Neural crest cell (in vitro differentiated cells): ENCODE data around the gene CCR5. TPM values are rescaled to one million over a fixed set of nuclear protein-coding genes. Genes with fewer than 3 reads are reported as not detected.

ENCODE experiments used
- DNase-seq: peaks from one replicate; pipeline ENCODE4 v3.0.0; 2021; ENCODE audit warnings: low read depth, mixed read lengths, low spot score
- H3K27ac Mint-ChIP-seq: one replicate; pipeline ENCODE4 v1.8.0; 2021; ENCODE audit warnings: mild to moderate bottlenecking, mixed read lengths; ENCODE audit not compliant: unreplicated experiment
- H3K27me3 Mint-ChIP-seq: 2 replicates; pipeline ENCODE4 v1.8.0; 2021; ENCODE audit warnings: low read depth, mild to moderate bottlenecking, mixed read lengths
- H3K36me3 Mint-ChIP-seq: 2 replicates; pipeline ENCODE4 v1.8.0; 2021; ENCODE audit warnings: low read depth, mild to moderate bottlenecking, mixed read lengths
- H3K4me1 Mint-ChIP-seq: 2 replicates; pipeline ENCODE4 v1.8.0; 2021; ENCODE audit warnings: mixed read lengths
- H3K4me3 Mint-ChIP-seq: one replicate; pipeline ENCODE4 v1.8.0; 2021; ENCODE audit warnings: mild to moderate bottlenecking, mixed read lengths
- H3K9me3 Mint-ChIP-seq: 2 replicates; pipeline ENCODE4 v1.8.0; 2021; ENCODE audit warnings: mixed read lengths
- CTCF ChIP-seq: fragments of 200-600 bp; sonication (generic); conservative IDR thresholded peaks from 2 replicates; pipeline ENCODE4 v1.5.0; 2021; ENCODE audit warnings: antibody characterized with exemption, mild to moderate bottlenecking
- total RNA-seq: library from RNA; stranded (reverse); gene quantifications from 2 replicates; pipeline ENCODE4 v1.2.1, GENCODE V29; 2021

The CCR5 gene
- total RNA-seq, 1 donor from 2014 or later = not detected

DNA sequence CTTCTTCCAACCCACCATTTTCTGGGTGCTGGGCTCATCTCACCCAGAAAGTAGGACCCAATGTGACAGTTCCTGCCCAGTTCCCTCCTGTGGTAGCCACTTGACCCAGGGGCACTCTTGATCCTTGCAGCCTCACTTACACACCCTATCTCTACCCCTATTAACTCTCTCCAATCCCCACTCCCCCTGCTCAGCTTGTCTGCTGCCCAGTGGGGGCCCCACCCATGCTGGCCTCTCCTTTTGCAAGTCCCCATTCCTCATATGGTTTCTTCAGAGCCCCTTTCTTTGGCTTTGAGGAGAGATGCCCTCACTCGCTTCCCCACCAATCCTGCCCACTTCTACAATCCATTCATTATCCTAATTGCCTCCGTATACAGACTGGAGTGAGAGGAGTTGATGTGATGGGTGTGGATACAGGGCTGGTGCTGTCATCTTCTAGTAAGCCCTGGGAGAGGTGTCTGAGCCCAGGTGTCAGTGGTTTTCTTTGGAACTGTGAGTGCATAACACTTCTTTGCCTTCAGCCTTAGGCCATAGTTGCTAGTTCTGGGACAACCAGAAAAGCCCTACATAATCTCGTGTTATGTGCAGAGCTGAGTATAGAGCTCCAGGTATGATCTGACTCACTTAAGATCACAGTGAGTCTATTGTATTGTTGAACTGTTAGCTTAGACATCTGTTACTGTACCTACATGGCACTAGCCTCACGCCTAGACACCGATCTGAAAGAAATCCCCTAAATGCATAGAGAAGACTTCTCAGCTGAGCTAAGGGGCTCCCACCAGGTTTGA, 4.8 kb upstream of the CCR5 start:
- peaks cover 23% of the 10 kb centered on the region for H3K27me3 Mint-ChIP-seq
- H3K9me3 Mint-ChIP-seq = no peaks in the 10 kb centered on the region
- H3K4me3 Mint-ChIP-seq = no peak overlapping the region
- no peak for TF ChIP-seq CTCF
- no peak overlapping the region for H3K27ac Mint-ChIP-seq
- DNase-seq = no peak
- H3K4me1 Mint-ChIP-seq = no peaks in the 10 kb centered on the region
- H3K36me3 Mint-ChIP-seq = no peaks in the 10 kb centered on the region

GRCh38 chr3:46367811-46368210, 2.9 kb upstream of the CCR5 start:
- no peaks in the 10 kb centered on the region for H3K4me1 Mint-ChIP-seq
- no peak overlapping the region for H3K4me3 Mint-ChIP-seq
- H3K9me3 Mint-ChIP-seq = no peaks in the 10 kb centered on the region
- no peaks in the 10 kb centered on the region for H3K36me3 Mint-ChIP-seq
- peaks cover 29% of the 10 kb centered on the region for H3K27me3 Mint-ChIP-seq
- no peak overlapping the region for H3K27ac Mint-ChIP-seq
- no peak for DNase-seq
- TF ChIP-seq CTCF = no peak

DNA sequence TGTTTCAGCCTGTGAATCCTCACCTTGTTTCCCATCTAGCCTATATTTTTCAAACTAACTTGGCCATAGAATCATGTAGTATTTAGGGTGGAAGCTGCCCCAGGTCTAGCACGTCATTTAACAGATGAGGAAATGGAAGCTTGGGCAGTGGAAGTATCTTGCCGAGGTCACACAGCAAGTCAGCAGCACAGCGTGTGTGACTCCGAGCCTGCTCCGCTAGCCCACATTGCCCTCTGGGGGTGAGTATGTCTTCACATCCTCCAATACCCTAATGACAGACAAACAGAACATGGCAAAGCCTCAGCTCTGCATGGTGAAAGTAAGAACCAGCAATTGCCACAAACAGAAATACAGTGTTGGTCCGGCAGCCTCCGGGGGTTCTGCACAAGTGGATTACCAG, 2.2 kb upstream of the CCR5 start:
- no peak for DNase-seq
- Mint-ChIP-seq H3K36me3 (no peaks in the 10 kb centered on the region), H3K27ac (no peak overlapping the region), H3K27me3 (peaks cover 36% of the 10 kb centered on the region), H3K4me3 (no peak overlapping the region), H3K4me1 (no peaks in the 10 kb centered on the region), H3K9me3 (no peaks in the 10 kb centered on the region)
- TF ChIP-seq CTCF = peak; percentile 23

DNA sequence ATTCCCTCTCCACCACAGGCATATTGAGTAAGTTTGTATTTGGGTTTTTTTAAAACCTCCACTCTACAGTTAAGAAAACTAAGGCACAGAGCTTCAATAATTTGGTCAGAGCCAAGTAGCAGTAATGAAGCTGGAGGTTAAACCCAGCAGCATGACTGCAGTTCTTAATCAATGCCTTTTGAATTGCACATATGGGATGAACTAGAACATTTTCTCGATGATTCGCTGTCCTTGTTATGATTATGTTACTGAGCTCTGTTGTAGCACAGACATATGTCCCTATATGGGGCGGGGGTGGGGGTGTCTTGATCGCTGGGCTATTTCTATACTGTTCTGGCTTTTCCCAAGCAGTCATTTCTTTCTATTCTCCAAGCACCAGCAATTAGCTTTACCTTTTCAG, 1.6 kb upstream of the CCR5 start:
- Mint-ChIP-seq H3K27me3 (peaks cover 39% of the 10 kb centered on the region), H3K4me1 (no peaks in the 10 kb centered on the region), H3K27ac (no peak overlapping the region), H3K9me3 (no peaks in the 10 kb centered on the region), H3K36me3 (no peaks in the 10 kb centered on the region), H3K4me3 (no peak overlapping the region)
- no peak for DNase-seq
- no peak for TF ChIP-seq CTCF

DNA sequence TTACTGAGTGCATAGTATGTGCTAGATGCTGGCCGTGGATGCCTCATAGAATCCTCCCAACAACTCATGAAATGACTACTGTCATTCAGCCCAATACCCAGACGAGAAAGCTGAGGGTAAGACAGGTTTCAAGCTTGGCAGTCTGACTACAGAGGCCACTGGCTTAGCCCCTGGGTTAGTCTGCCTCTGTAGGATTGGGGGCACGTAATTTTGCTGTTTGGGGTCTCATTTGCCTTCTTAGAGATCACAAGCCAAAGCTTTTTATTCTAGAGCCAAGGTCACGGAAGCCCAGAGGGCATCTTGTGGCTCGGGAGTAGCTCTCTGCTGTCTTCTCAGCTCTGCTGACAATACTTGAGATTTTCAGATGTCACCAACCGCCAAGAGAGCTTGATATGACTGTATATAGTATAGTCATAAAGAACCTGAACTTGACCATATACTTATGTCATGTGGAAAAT, 1.0 kb upstream of the CCR5 start:
- Mint-ChIP-seq H3K4me1 (no peaks in the 10 kb centered on the region), H3K9me3 (no peaks in the 10 kb centered on the region), H3K4me3 (no peak overlapping the region), H3K36me3 (no peaks in the 10 kb centered on the region), H3K27ac (no peak overlapping the region), H3K27me3 (peaks cover 45% of the 10 kb centered on the region)
- TF ChIP-seq CTCF = no peak
- DNase-seq = no peak
